Measurements from ENCODE around the gene RAD51B.

RAD51B gene

GRCh38 chr14:67952381-67952780, 132.8 kb downstream of the RAD51B start:
- TF ChIP-seq REST (IDR thresholded peaks at IDR 0.05; ENCODE audit: insufficient replicate concordance, low read depth) (no peak), POLR2AphosphoS5 (IDR thresholded peaks at IDR 0.05; ENCODE audit: low read depth) (no peak), CTCF (IDR thresholded peaks at IDR 0.05; ENCODE audit: insufficient read depth, low read length) (no peak)
- Histone ChIP-seq H3K27me3 (ENCODE audit: insufficient read depth, poor library complexity, severe bottlenecking) (no peaks in the 10 kb centered on the region), H3K27ac (replicated peaks) (no peak overlapping the region), H3K4me3 (replicated peaks; ENCODE audit: insufficient read depth, low read length) (no peak overlapping the region)
- DNase-seq (ENCODE audit: low read depth in 1 of 2, low spot score in 1 of 2): no peak

GRCh38 chr14:67952786-67953185, 133.2 kb downstream of the RAD51B start:
- no peak for TF ChIP-seq POLR2AphosphoS5 (IDR thresholded peaks at IDR 0.05; ENCODE audit: low read depth)
- no peak for TF ChIP-seq GABPA (IDR thresholded peaks at IDR 0.05; ENCODE audit: low read depth)
- TF ChIP-seq SPI1 (IDR thresholded peaks at IDR 0.05; ENCODE audit: borderline replicate concordance, low read depth): no peak
- TF ChIP-seq CTCF (IDR thresholded peaks at IDR 0.05; ENCODE audit: insufficient read depth, low read length): no peak
- Histone ChIP-seq H3K27ac (replicated peaks) (no peak overlapping the region), H3K27me3 (ENCODE audit: insufficient read depth, poor library complexity, severe bottlenecking) (no peaks in the 10 kb centered on the region), H3K4me3 (replicated peaks; ENCODE audit: insufficient read depth, low read length) (no peak overlapping the region)
- no peak for DNase-seq (ENCODE audit: low read depth in 1 of 2, low spot score in 1 of 2)

GRCh38 chr14:67955261-67955660, 135.7 kb downstream of the RAD51B start:
- no peaks in the 10 kb centered on the region for H3K27me3 ChIP-seq (ENCODE audit: insufficient read depth, poor library complexity, severe bottlenecking)
- TF ChIP-seq CTCF (IDR thresholded peaks at IDR 0.05; ENCODE audit: insufficient read depth, low read length) (no peak), SPI1 (IDR thresholded peaks at IDR 0.05; ENCODE audit: borderline replicate concordance, low read depth) (no peak), POLR2AphosphoS5 (IDR thresholded peaks at IDR 0.05; ENCODE audit: low read depth) (no peak), REST (IDR thresholded peaks at IDR 0.05; ENCODE audit: insufficient replicate concordance, low read depth) (no peak), GABPA (IDR thresholded peaks at IDR 0.05; ENCODE audit: low read depth) (no peak)
- H3K4me3 ChIP-seq (replicated peaks; ENCODE audit: insufficient read depth, low read length): no peak overlapping the region
- no peak for DNase-seq (ENCODE audit: low read depth in 1 of 2, low spot score in 1 of 2)
- H3K27ac ChIP-seq (replicated peaks): no peak overlapping the region

- H3K4me3 ChIP-seq (replicated peaks; ENCODE audit: insufficient read depth, low read length): no peak overlapping the region
- TF ChIP-seq CTCF (IDR thresholded peaks at IDR 0.05; ENCODE audit: insufficient read depth, low read length): no peak
- TF ChIP-seq POLR2AphosphoS5 (IDR thresholded peaks at IDR 0.05; ENCODE audit: low read depth): no peak
- TF ChIP-seq REST (IDR thresholded peaks at IDR 0.05; ENCODE audit: insufficient replicate concordance, low read depth): no peak
- TF ChIP-seq GABPA (IDR thresholded peaks at IDR 0.05; ENCODE audit: low read depth): no peak
- no peak for TF ChIP-seq SPI1 (IDR thresholded peaks at IDR 0.05; ENCODE audit: borderline replicate concordance, low read depth)
- no peaks in the 10 kb centered on the region for H3K27me3 ChIP-seq (ENCODE audit: insufficient read depth, poor library complexity, severe bottlenecking)
- DNase-seq (ENCODE audit: low read depth in 1 of 2, low spot score in 1 of 2): no peak
- H3K27ac ChIP-seq (replicated peaks): no peak overlapping the region
Observed at GRCh38 chr14:67957946-67958345, 138.4 kb downstream of the RAD51B start.

Measured in HL-60 (cell line).